CD4-positive, alpha-beta T cell (primary cell): ENCODE results near the gene GPRC5B. TPM values are rescaled to one million over a fixed set of nuclear protein-coding genes. Genes with fewer than 3 reads are reported as not detected.

Source experiments
- ATAC-seq: fragments of 200-7000 bp; cut with Tn5 transposase; one replicate; pipeline ENCODE4 v1.10.0; 2022; ENCODE audit warnings: mild to moderate bottlenecking; ENCODE audit not compliant: poor library complexity
- CTCF ChIA-PET: fragments of 350-600 bp; sonication (Branson Sonifier 250); formaldehyde crosslinking; loops from one replicate; lab custom pipeline; 2021; ENCODE audit warnings: antibody characterized with exemption, inconsistent platforms; lab: Charles Lee
- POLR2A ChIA-PET: fragments of 350-600 bp; sonication (Branson Sonifier 250); formaldehyde crosslinking; loops from one replicate; lab custom pipeline; 2021; ENCODE audit warnings: antibody characterized with exemption, inconsistent platforms; lab: Charles Lee
- DNase-seq, 14 experiments: peaks; one replicate each; pipeline ENCODE4 v3.0.0-alpha.2; 2013 to 2020; ENCODE audit warnings: mixed read lengths in 2 of 14
- H3K27ac ChIP-seq, 2 donors: one replicate each; pipeline versions ENCODE4 v1.5.1 to v1.7.0; 2013; ENCODE audit warnings: low read length in 2 of 2, low read depth in 1 of 2, mild to moderate bottlenecking in 1 of 2
- H3K27me3 ChIP-seq, 2 experiments: 1 replicate in 1 of 2; 2 replicates in 1 of 2; pipeline versions ENCODE4 v1.6.1 to v1.7.0; 2013; ENCODE audit warnings: low read length in 2 of 2, control low read depth in 1 of 2, mild to moderate bottlenecking in 1 of 2, moderate library complexity in 1 of 2; ENCODE audit not compliant: insufficient read depth in 2 of 2, control insufficient read depth in 1 of 2
- H3K36me3 ChIP-seq: one replicate; pipeline ENCODE4 v1.6.1; 2013; ENCODE audit warnings: low read length, control low read depth; ENCODE audit not compliant: insufficient read depth
- H3K4me1 ChIP-seq: one replicate; pipeline ENCODE4 v1.6.1; 2013; ENCODE audit warnings: low read length, control low read depth; ENCODE audit not compliant: insufficient read depth
- H3K4me3 ChIP-seq: one replicate; pipeline ENCODE4 v1.5.1; 2013; ENCODE audit warnings: mild to moderate bottlenecking, low read length, moderate library complexity
- H3K9me3 ChIP-seq, 2 experiments: 1 replicate in 1 of 2; 2 replicates in 1 of 2; pipeline versions ENCODE4 v1.6.1 to v1.7.0; 2013; ENCODE audit warnings: low read length in 2 of 2, mild to moderate bottlenecking in 2 of 2, control low read depth in 1 of 2, moderate library complexity in 1 of 2; ENCODE audit not compliant: control insufficient read depth in 1 of 2, insufficient read depth in 1 of 2
- H3K27ac Mint-ChIP-seq: one replicate; pipeline ENCODE4 v1.8.0; 2020; ENCODE audit warnings: mixed read lengths
- H3K27me3 Mint-ChIP-seq: one replicate; pipeline ENCODE4 v1.8.0; 2021; ENCODE audit warnings: mixed read lengths
- H3K36me3 Mint-ChIP-seq: one replicate; pipeline ENCODE4 v1.8.0; 2021; ENCODE audit warnings: low read depth, mixed read lengths
- H3K4me1 Mint-ChIP-seq: one replicate; pipeline ENCODE4 v1.8.0; 2021; ENCODE audit warnings: low read depth, mixed read lengths
- H3K4me3 Mint-ChIP-seq: one replicate; pipeline ENCODE4 v1.8.0; 2020; ENCODE audit warnings: mild to moderate bottlenecking, mixed read lengths
- H3K9me3 Mint-ChIP-seq: one replicate; pipeline ENCODE4 v1.8.0; 2020; ENCODE audit warnings: mixed read lengths
- CTCF ChIP-seq: fragments of 200-600 bp; IDR thresholded peaks from one replicate; pipeline ENCODE4 v1.8.0; 2022; ENCODE audit warnings: antibody characterized with exemption, mild to moderate bottlenecking
- intact Hi-C, 2 experiments: fragments of 100-400 bp; cut with DNase I in 1 of 2; cut with micrococcal nuclease in 1 of 2; formaldehyde crosslinking; loops; one replicate each; pipeline versions ENCODE4 v1.15.1 to v1.9.0; 2023 to 2025; cut with DNase I, micrococcal nuclease
- total RNA-seq, 174 experiments: library from RNA in 2 of 174; stranded (reverse) in 2 of 174; gene quantifications; one replicate each; pipeline ENCODE4 v1.2.3 and lab custom pipeline; 2021 to 2026

The GPRC5B gene
- total RNA-seq, 2 experiments from 2014 or later, result 0.47 to 0.75 TPM

DNA sequence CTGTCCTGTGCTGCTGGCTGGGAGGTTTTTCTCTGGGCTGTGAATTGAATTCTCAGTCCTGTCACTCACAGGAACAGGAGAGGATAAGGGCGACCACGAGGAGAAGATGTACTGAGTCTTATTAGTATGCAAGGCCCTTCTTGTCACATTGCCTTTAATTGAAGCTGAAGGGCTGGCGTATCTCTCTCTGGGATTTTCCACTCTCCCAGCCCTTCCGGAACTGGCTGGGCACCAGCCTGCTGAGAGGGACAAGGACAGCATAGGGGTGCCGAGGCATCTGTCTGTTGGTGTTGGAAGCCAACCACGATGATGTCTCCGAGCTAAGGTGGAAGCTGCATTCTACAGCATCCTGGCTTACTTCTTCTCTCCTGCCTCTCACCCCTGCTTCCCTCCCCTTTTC lies 33.2 kb downstream of the GPRC5B start:
- Histone ChIP-seq H3K27me3 (no peaks in the 10 kb centered on the region), H3K36me3 (no peaks in the 10 kb centered on the region), H3K9me3 (no peaks in the 10 kb centered on the region), H3K4me3 (no peak overlapping the region), H3K27ac (no peak overlapping the region), H3K4me1 (no peaks in the 10 kb centered on the region)
- no peak for TF ChIP-seq CTCF
- H3K4me3 Mint-ChIP-seq, result no peak overlapping the region
- H3K27me3 Mint-ChIP-seq, result peaks cover 5% of the 10 kb centered on the region
- H3K36me3 Mint-ChIP-seq, result no peaks in the 10 kb centered on the region
- ChIA-PET CTCF (no interaction called here), POLR2A (no interaction called here)
- no peak for DNase-seq
- ATAC-seq, result no peak
- intact Hi-C loops, result no loop called here
- H3K27ac Mint-ChIP-seq, result no peak overlapping the region
- H3K4me1 Mint-ChIP-seq, result no peaks in the 10 kb centered on the region
- no peaks in the 10 kb centered on the region for H3K9me3 Mint-ChIP-seq

GRCh38 chr16:19850131-19850817 lies 34.4 kb downstream of the GPRC5B start:
- ChIA-PET POLR2A (interaction anchor here (0.7 kb wide), 1 partner anchor 132 kb away, joined by 6 read pairs; the partner anchor contains the start of gene IQCK), CTCF (no interaction called here)
- H3K36me3 Mint-ChIP-seq, result no peaks in the 10 kb centered on the region
- intact Hi-C loops, result no loop called here
- Histone ChIP-seq H3K27me3 (no peaks in the 10 kb centered on the region), H3K9me3 (no peaks in the 10 kb centered on the region), H3K4me3 (no peak overlapping the region), H3K36me3 (no peaks in the 10 kb centered on the region), H3K4me1 (no peaks in the 10 kb centered on the region), H3K27ac (no peak overlapping the region)
- H3K4me3 Mint-ChIP-seq, result no peak overlapping the region
- DNase-seq (no peak), ATAC-seq (no peak)
- no peaks in the 10 kb centered on the region for H3K4me1 Mint-ChIP-seq
- no peak overlapping the region for H3K27ac Mint-ChIP-seq
- TF ChIP-seq CTCF, result no peak
- peaks cover 5% of the 10 kb centered on the region for H3K27me3 Mint-ChIP-seq
- no peaks in the 10 kb centered on the region for H3K9me3 Mint-ChIP-seq

DNA sequence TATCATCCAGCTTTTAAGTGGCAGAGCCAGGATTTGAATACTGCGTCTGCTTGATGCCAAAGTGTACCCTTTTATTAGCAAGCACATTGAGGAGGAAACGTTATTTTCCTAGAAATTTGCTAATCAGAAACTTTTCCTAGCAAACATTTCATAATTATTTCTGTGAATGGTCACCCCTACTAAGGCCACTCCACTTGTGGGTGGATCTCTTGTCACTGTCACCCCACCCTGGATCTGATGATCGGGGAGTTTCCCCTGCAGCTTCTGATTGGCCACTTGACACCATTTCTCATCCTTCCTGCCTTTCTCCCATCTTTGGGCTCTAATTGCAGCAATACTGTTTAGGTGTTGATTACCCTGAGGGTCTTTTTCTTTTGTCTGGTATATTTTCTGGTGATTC lies 35.9 kb downstream of the GPRC5B start:
- Mint-ChIP-seq H3K36me3 (no peaks in the 10 kb centered on the region), H3K27ac (no peak overlapping the region), H3K4me3 (no peak overlapping the region), H3K27me3 (peaks cover 5% of the 10 kb centered on the region), H3K9me3 (no peaks in the 10 kb centered on the region), H3K4me1 (no peaks in the 10 kb centered on the region)
- ATAC-seq, result no peak
- TF ChIP-seq CTCF, result no peak
- intact Hi-C loops, result no loop called here
- DNase-seq, result no peak
- H3K27me3 ChIP-seq, result no peaks in the 10 kb centered on the region
- no peaks in the 10 kb centered on the region for H3K36me3 ChIP-seq
- no peak overlapping the region for H3K27ac ChIP-seq
- no peaks in the 10 kb centered on the region for H3K9me3 ChIP-seq
- ChIA-PET CTCF (no interaction called here), POLR2A (no interaction called here)
- H3K4me1 ChIP-seq, result no peaks in the 10 kb centered on the region
- no peak overlapping the region for H3K4me3 ChIP-seq
